ENCODE results near the gene ARHGAP26. TPM values are rescaled to one million over a fixed set of nuclear protein-coding genes. Genes with fewer than 3 reads are reported as not detected.

The ARHGAP26 gene
- polyA plus RNA-seq, 1 donor (not counting 4 experiments of a cell fraction or from before 2014, with no cell fraction given) = 3.9 TPM

GRCh38 chr5:142934051-142934762 is 164.0 kb downstream of the ARHGAP26 start:
- FAIRE-seq = no peak
- H2AFZ ChIP-seq (ENCODE audit: control insufficient read depth, low read length) = no peak overlapping the region

GRCh38 chr5:142935014-142935413 is 164.8 kb downstream of the ARHGAP26 start:
- Histone ChIP-seq H3K9me1 (ENCODE audit: control insufficient read depth, extremely low read depth, insufficient read depth, low read length) (no peaks in the 10 kb centered on the region), H3K27me3 (ENCODE audit: control insufficient read depth, extremely low read depth, insufficient read depth, low read length) (no peaks in the 10 kb centered on the region), H3K4me2 (ENCODE audit: control insufficient read depth, extremely low read depth, insufficient read depth, low read depth, low read length) (no peak overlapping the region), H2AFZ (ENCODE audit: control insufficient read depth, low read length) (no peak overlapping the region), H3K9me3 (ENCODE audit: control insufficient read depth, low read depth, low read length) (no peaks in the 10 kb centered on the region), H3K9ac (ENCODE audit: control insufficient read depth, extremely low read depth, insufficient read depth, low read length) (no peak overlapping the region), H3K4me3 (ENCODE audit: control insufficient read depth in 2 of 3, extremely low read depth in 1 of 3, insufficient read depth in 2 of 3, low read depth in 1 of 3, low read length in 3 of 3) (no peak overlapping the region), H3K79me2 (ENCODE audit: control insufficient read depth, insufficient read depth, low read length) (no peaks in the 10 kb centered on the region), H3K36me3 (ENCODE audit: control insufficient read depth in 2 of 2, extremely low read depth in 1 of 2, insufficient read depth in 2 of 2, low read length in 2 of 2) (peaks cover 1 to 3% of the 10 kb centered on the region in 2 experiments), H3K4me1 (ENCODE audit: control insufficient read depth, extremely low read depth, insufficient read depth, low read length) (no peaks in the 10 kb centered on the region), H3K27ac (ENCODE audit: control insufficient read depth, insufficient read depth, low read length) (no peak overlapping the region), H4K20me1 (ENCODE audit: control insufficient read depth, extremely low read depth, insufficient read depth, low read length) (no peaks in the 10 kb centered on the region)
- DNase-seq (ENCODE audit: low read depth, low spot score) (no peak), FAIRE-seq (no peak)
- dilution Hi-C loops (cut with MboI; ENCODE audit: extremely low pct_ligation_motif_present, low sequenced_read_pairs) = no loop called here
- TF ChIP-seq EZH2 (IDR thresholded peaks at IDR 0.05; ENCODE audit: low read length) (no peak), CTCF (optimal IDR thresholded peaks at IDR 0.05 in 1 of 3, IDR thresholded peaks at IDR 0.05 in 1 of 3, conservative IDR thresholded peaks at IDR 0.05 in 1 of 3; ENCODE audit: extremely low read depth in 1 of 3, insufficient read depth in 2 of 3, low read length in 3 of 3) (no peak)

More at GRCh38 chr5:142934051-142934762, 164.0 kb downstream of the ARHGAP26 start:
- H4K20me1 ChIP-seq (ENCODE audit: control insufficient read depth, extremely low read depth, insufficient read depth, low read length) = no peaks in the 10 kb centered on the region
- no peak overlapping the region for H3K4me3 ChIP-seq (ENCODE audit: control insufficient read depth in 2 of 3, extremely low read depth in 1 of 3, insufficient read depth in 2 of 3, low read depth in 1 of 3, low read length in 3 of 3)
- dilution Hi-C loops (cut with MboI; ENCODE audit: extremely low pct_ligation_motif_present, low sequenced_read_pairs) = no loop called here
- TF ChIP-seq EZH2 (IDR thresholded peaks at IDR 0.05; ENCODE audit: low read length) (no peak), CTCF (optimal IDR thresholded peaks at IDR 0.05 in 1 of 3, IDR thresholded peaks at IDR 0.05 in 1 of 3, conservative IDR thresholded peaks at IDR 0.05 in 1 of 3; ENCODE audit: extremely low read depth in 1 of 3, insufficient read depth in 2 of 3, low read length in 3 of 3) (no peak)
- no peaks in the 10 kb centered on the region for H3K27me3 ChIP-seq (ENCODE audit: control insufficient read depth, extremely low read depth, insufficient read depth, low read length)
- H3K4me2 ChIP-seq (ENCODE audit: control insufficient read depth, extremely low read depth, insufficient read depth, low read depth, low read length) = no peak overlapping the region
- H3K9ac ChIP-seq (ENCODE audit: control insufficient read depth, extremely low read depth, insufficient read depth, low read length) = no peak overlapping the region
- H3K4me1 ChIP-seq (ENCODE audit: control insufficient read depth, extremely low read depth, insufficient read depth, low read length) = no peaks in the 10 kb centered on the region
- no peak overlapping the region for H3K27ac ChIP-seq (ENCODE audit: control insufficient read depth, insufficient read depth, low read length)
- H3K79me2 ChIP-seq (ENCODE audit: control insufficient read depth, insufficient read depth, low read length) = no peaks in the 10 kb centered on the region
- no peak for DNase-seq (ENCODE audit: low read depth, low spot score)
- no peaks in the 10 kb centered on the region for H3K9me1 ChIP-seq (ENCODE audit: control insufficient read depth, extremely low read depth, insufficient read depth, low read length)
- peaks cover 1 to 3% of the 10 kb centered on the region in 2 experiments for H3K36me3 ChIP-seq (ENCODE audit: control insufficient read depth in 2 of 2, extremely low read depth in 1 of 2, insufficient read depth in 2 of 2, low read length in 2 of 2)
- no peaks in the 10 kb centered on the region for H3K9me3 ChIP-seq (ENCODE audit: control insufficient read depth, low read depth, low read length)

Data from keratinocyte (primary cell).